Right lobe of liver (tissue), 4 donors: ENCODE results near the gene PTPRN2.

Experiments
- CTCF ChIP-seq, 4 donors: fragments of 200-600 bp in 3 of 4; fragments of 450-650 bp in 1 of 4; IDR thresholded peaks; one replicate each; pipeline versions ENCODE4 v1.5.1 to v1.8.0; 2016 to 2022; ENCODE audit warnings: antibody characterized with exemption in 4 of 4, mild to moderate bottlenecking in 2 of 4
- POLR2A ChIP-seq: fragments of 450-650 bp; IDR thresholded peaks from one replicate; pipeline ENCODE4 v1.6.1; 2017; ENCODE audit warnings: antibody characterized with exemption, mild to moderate bottlenecking
- donor health status: DM: no; HTN: no; CAD: no.
- donor health status: DM: no; HTN: no; CAD: no.
- donor health status: DM: no; HTN: yes; CAD: no.

GRCh38 chr7:157674027-157674714, 913.5 kb downstream of the PTPRN2 start:
- TF ChIP-seq CTCF (IDR thresholded peaks at IDR 0.05) (no peak), POLR2A (no peak)
